Gastrocnemius medialis (tissue), 4 donors: Measurements from ENCODE around the gene MCM5. TPM values are rescaled to one million over a fixed set of nuclear protein-coding genes. Genes with fewer than 3 reads are reported as not detected.
A peak's percentile ranks its signal among the peaks of the same experiment; 100 is the strongest.

Experiments used
- ATAC-seq, 2 donors: fragments of 150-250 bp; one replicate each; pipeline ENCODE4 v1.9.1; 2016
- DNase-seq, 2 donors: peaks; one replicate each; pipeline ENCODE4 v3.0.0-alpha.2; 2019
- H3K27ac ChIP-seq, 4 donors: fragments of 200-600 bp; sonication (generic); 1 replicate in 1 of 4; 2 replicates in 3 of 4; pipeline ENCODE4 v1.5.1; 2016 to 2018; ENCODE audit warnings: mild to moderate bottlenecking in 2 of 4, moderate library complexity in 1 of 4
- H3K27me3 ChIP-seq, 3 donors: fragments of 200-600 bp; sonication (generic) in 2 of 3; 1 replicate in 1 of 3; 2 replicates in 2 of 3; pipeline versions ENCODE4 v1.5.1 to v1.6.0; 2016 to 2019; ENCODE audit warnings: mild to moderate bottlenecking in 1 of 3, moderate library complexity in 1 of 3
- H3K36me3 ChIP-seq, 2 donors: fragments of 200-600 bp; sonication (generic) in 1 of 2; one replicate each; pipeline ENCODE4 v1.5.1; 2017 to 2018
- H3K4me1 ChIP-seq, 2 donors: fragments of 200-600 bp; sonication (generic) in 1 of 2; one replicate each; pipeline ENCODE4 v1.5.1; 2016 to 2017; ENCODE audit warnings: mild to moderate bottlenecking in 2 of 2
- H3K4me3 ChIP-seq, 4 donors: fragments of 200-600 bp; sonication (generic) in 3 of 4; 1 replicate in 1 of 4; 2 replicates in 3 of 4; pipeline ENCODE4 v1.5.1; 2016 to 2019; ENCODE audit warnings: mild to moderate bottlenecking in 2 of 4
- H3K9me3 ChIP-seq, 3 donors: fragments of 200-600 bp; sonication (generic) in 2 of 3; 1 replicate in 1 of 3; 2 replicates in 2 of 3; pipeline ENCODE4 v1.5.1; 2016 to 2019
- POLR2A ChIP-seq, 2 donors: fragments of 450-650 bp; IDR thresholded peaks; one replicate each; pipeline ENCODE4 v1.6.1; 2017; ENCODE audit warnings: antibody characterized with exemption in 2 of 2, mild to moderate bottlenecking in 2 of 2, moderate library complexity in 2 of 2
- in situ Hi-C, 4 donors: fragments of 200-750 bp; cut with MboI; loops; one replicate each; pipeline versions ENCODE4 v1.15.0 to v1.8.0; 2017; ENCODE audit warnings: low sequenced_read_pairs in 4 of 4
- intact Hi-C: fragments of 100-400 bp; cut with DNase I; formaldehyde crosslinking; loops from one replicate; pipeline ENCODE4 v1.15.1; 2023; ENCODE audit warnings: low total_unique reads
- total RNA-seq, 4 donors: library from RNA; depleted of rRNA; stranded (reverse); fragments of >200 nt; gene quantifications; one replicate each; pipeline versions ENCODE4 v1.1.0 to v1.2.3, GENCODE V29; 2016
- TF ChIP-seq, protein P1 (sequence below), 5 experiments: fragments of 450-650 bp in 3 of 5; fragments of 200-600 bp in 2 of 5; sonication (generic) in 2 of 5; IDR thresholded peaks in 4 of 5; conservative IDR thresholded peaks in 1 of 5; 1 replicate in 4 of 5; 2 replicates in 1 of 5; pipeline ENCODE4 v1.5.1; 2016 to 2019; ENCODE audit warnings: antibody characterized with exemption in 5 of 5, mild to moderate bottlenecking in 3 of 5, moderate library complexity in 3 of 5

Gene MCM5
- total RNA-seq, 4 donors from 2014 or later = 7.1 to 19.3 (median 14.9) TPM

DNA sequence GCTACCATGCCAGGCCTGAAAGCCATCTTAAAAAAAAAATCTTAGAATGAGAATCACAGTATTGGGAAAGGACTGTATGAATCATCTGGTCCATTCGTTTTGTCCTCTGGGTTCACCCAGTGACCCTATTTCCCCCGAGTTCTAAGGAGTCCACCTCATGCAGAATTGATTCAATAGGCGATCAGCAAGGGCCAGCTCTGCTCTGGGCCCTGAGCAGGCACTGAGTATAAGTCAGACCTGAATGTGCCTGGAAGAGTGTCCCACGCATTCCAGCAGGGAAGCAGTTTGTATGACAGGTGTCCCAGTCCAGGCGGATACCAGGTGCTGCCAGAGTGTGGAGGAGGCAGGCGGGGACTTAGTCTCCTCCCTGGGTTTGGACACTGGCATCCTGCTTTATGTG is 19.9 kb upstream of the MCM5 start:
- TF ChIP-seq, protein P1, sequence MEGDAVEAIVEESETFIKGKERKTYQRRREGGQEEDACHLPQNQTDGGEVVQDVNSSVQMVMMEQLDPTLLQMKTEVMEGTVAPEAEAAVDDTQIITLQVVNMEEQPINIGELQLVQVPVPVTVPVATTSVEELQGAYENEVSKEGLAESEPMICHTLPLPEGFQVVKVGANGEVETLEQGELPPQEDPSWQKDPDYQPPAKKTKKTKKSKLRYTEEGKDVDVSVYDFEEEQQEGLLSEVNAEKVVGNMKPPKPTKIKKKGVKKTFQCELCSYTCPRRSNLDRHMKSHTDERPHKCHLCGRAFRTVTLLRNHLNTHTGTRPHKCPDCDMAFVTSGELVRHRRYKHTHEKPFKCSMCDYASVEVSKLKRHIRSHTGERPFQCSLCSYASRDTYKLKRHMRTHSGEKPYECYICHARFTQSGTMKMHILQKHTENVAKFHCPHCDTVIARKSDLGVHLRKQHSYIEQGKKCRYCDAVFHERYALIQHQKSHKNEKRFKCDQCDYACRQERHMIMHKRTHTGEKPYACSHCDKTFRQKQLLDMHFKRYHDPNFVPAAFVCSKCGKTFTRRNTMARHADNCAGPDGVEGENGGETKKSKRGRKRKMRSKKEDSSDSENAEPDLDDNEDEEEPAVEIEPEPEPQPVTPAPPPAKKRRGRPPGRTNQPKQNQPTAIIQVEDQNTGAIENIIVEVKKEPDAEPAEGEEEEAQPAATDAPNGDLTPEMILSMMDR (IDR thresholded peaks at IDR 0.05 in 4 of 5, conservative IDR thresholded peaks at IDR 0.05 in 1 of 5) = no peak
- no peak for TF ChIP-seq POLR2A (IDR thresholded peaks at IDR 0.05)
- intact Hi-C loops (no loop called here), in situ Hi-C loops (no loop called here)
- Histone ChIP-seq H3K36me3 (peaks cover 0 to 20% of the 10 kb centered on the region in 2 donors), H3K4me1 (peaks cover 52 to 53% of the 10 kb centered on the region in 2 donors), H3K27ac (peak overlapping the region; percentile 88 to 94 (median 92)), H3K4me3 (no peak overlapping the region), H3K9me3 (no peaks in the 10 kb centered on the region), H3K27me3 (no peaks in the 10 kb centered on the region)
- DNase-seq = peak; percentile 28 to 48
- peak; percentile 14 to 23 for ATAC-seq

DNA sequence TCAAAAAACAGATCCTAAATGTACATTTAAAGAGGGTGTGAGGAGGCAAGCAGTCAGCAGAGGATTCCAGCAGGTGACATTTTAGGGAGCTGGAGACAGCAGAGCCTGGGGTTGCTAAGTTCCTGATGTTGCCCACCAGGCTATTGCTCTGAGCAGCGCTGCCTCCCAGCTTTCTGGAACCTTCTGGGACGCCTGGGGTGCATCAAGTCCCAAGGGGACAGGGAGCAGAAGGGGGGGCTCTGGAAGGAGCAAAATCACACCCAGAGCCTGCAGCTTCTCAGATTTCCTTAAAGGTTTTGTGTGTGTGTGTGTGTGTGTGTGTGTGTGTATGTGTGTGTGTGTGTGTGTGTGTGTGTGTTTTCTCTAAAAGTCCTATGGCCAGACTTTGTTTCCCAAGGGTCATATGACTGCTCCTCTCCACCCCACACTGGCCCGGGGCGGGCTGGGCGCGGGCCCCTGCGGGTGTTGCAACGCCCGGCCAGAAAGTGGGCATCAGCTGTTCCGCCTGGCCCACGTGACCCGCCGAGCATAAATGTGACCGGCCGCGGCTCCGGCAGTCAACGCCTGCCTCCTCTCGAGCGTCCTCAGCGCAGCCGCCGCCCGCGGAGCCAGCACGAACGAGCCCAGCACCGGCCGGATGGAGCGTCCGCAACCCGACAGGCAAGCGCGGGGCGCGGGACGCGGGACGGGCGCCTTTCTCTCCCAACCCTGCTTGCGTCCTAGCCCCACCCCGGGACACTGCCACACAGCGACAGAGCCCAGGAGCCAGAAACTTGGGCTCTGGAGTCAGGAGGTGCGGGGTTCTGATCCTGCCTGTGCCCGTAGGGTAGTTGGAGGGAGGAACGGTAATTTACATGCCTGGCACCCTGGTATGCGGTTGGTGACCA is 19.2 kb upstream of the MCM5 start, which contains the start of gene HMOX1:
HMOX1 (plus strand) TSS at position 560 of the 887 bp plus-strand sequence; CDS start at position 638, 78 bp downstream.
- Histone ChIP-seq H3K27ac (peak within 1 kb of the TSS; percentile 88 to 94 (median 92)), H3K9me3 (no peaks in the 10 kb centered on the region), H3K4me1 (peaks cover 47 to 52% of the 10 kb centered on the region in 2 donors), H3K4me3 (peak within 1 kb of the TSS; percentile 63 to 89 (median 75)), H3K27me3 (no peaks in the 10 kb centered on the region), H3K36me3 (peaks cover 0 to 27% of the 10 kb centered on the region in 2 donors)
- ATAC-seq (peak; percentile 71 to 83), DNase-seq (peak; percentile 94 to 96)
- intact Hi-C loops (loop anchor here (1.0 kb wide), 1 partner anchor 30 kb away; no protein-coding TSS in a partner anchor), in situ Hi-C loops (no loop called here)
- TF ChIP-seq, protein P1 (IDR thresholded peaks at IDR 0.05 in 4 of 5, conservative IDR thresholded peaks at IDR 0.05 in 1 of 5) = peak in 4 of 5 experiments; percentile 21 to 37 (median 36)
- TF ChIP-seq POLR2A (IDR thresholded peaks at IDR 0.05) = peak; percentile 92 to 94

DNA sequence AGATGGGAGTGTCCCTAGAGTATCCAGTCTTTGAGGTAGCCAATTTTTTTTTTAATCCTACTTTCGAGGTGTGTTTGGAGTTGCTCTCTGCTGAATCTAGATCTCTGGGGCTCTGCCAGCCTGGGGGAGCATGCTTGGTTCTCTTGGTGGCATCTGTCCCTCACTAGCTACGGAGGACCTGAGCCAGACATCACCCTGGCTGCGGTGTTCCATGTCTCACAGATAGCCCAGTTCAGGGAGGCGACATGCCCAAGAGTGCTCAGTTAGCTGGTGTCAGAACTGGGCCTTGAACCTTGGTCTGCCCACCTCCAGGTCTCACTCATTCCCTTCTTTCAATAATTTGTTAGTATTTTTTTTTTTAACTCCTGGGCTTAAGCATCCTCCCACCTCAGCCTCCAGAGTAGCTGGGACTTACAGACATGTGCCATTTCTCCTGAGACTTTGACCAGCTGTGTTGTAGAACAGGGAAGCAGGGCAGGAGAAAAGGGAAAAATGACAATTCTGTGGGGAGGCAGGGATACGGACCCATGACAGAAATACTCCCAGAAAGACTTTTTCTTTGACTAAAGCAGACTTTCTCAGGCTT is 18.4 kb upstream of the MCM5 start:
- H3K27me3 ChIP-seq = no peaks in the 10 kb centered on the region
- TF ChIP-seq, protein P1 (IDR thresholded peaks at IDR 0.05 in 4 of 5, conservative IDR thresholded peaks at IDR 0.05 in 1 of 5) = no peak
- no peak for TF ChIP-seq POLR2A (IDR thresholded peaks at IDR 0.05)
- peaks cover 0 to 34% of the 10 kb centered on the region in 2 donors for H3K36me3 ChIP-seq
- peak; percentile 0 to 9 for ATAC-seq
- no peaks in the 10 kb centered on the region for H3K9me3 ChIP-seq
- intact Hi-C loops = loop anchor here (1.0 kb wide), 1 partner anchor 31 kb away; no protein-coding TSS in a partner anchor
- peaks cover 40 to 44% of the 10 kb centered on the region in 2 donors for H3K4me1 ChIP-seq
- peak overlapping the region; percentile 63 to 89 (median 75) for H3K4me3 ChIP-seq
- in situ Hi-C loops = no loop called here
- peak overlapping the region; percentile 88 to 94 (median 92) for H3K27ac ChIP-seq
- DNase-seq = peak in 1 of 2 donors; percentile 33

DNA sequence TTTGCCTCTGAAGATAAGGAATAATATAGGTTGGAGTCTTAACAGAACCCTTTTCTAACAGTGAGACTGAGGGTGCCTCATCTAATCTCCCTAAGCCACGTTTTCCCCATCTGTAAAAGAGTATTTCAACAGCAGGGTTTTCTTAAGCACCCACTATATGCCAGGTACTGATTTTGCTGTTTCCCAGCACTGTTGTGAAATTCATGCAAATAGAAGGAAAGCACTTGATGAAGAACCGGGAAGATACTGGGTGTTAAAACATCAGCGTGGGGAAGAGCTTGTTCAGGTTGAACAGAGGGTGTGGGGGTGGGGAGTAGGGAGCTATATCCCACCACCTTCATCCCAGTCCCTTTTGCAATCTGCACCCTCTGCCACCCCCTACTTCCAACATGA is 16.3 kb upstream of the MCM5 start:
- intact Hi-C loops = no loop called here
- peaks cover 0 to 56% of the 10 kb centered on the region in 2 donors for H3K36me3 ChIP-seq
- H3K4me3 ChIP-seq = no peak overlapping the region

More for the DNA sequence above, 16.3 kb upstream of the MCM5 start:
- Histone ChIP-seq H3K27ac (peak overlapping the region in 3 of 4 donors; percentile 19 to 91 (median 46)), H3K4me1 (peaks cover 33 to 37% of the 10 kb centered on the region in 2 donors), H3K9me3 (no peaks in the 10 kb centered on the region), H3K27me3 (no peaks in the 10 kb centered on the region)
- DNase-seq = no peak
- TF ChIP-seq, protein P1 (IDR thresholded peaks at IDR 0.05 in 4 of 5, conservative IDR thresholded peaks at IDR 0.05 in 1 of 5) = no peak
- TF ChIP-seq POLR2A (IDR thresholded peaks at IDR 0.05) = no peak
- ATAC-seq = no peak
- in situ Hi-C loops = no loop called here
